ENCODE data around the gene SACM1L. TPM values are rescaled to one million over a fixed set of nuclear protein-coding genes. Genes with fewer than 3 reads are reported as not detected.
"Not testable (repeated sequence)": the region's sequence is repeated elsewhere in the genome, so short reads cannot be mapped to it uniquely, and the experiment has no call there.

SACM1L gene
- total RNA-seq, 2 experiments from 2014 or later = 44.9 to 51.0 TPM

- Mint-ChIP-seq H3K9me3 (no peaks in the 10 kb centered on the region), H3K27me3 (ENCODE audit: low read depth) (no peaks in the 10 kb centered on the region), H3K4me1 (ENCODE audit: low read depth) (peaks cover 11% of the 10 kb centered on the region), H3K4me3 (no peak overlapping the region), H3K27ac (no peak overlapping the region), H3K36me3 (ENCODE audit: low read depth) (peaks cover 55% of the 10 kb centered on the region)
- intact Hi-C loops (cut with micrococcal nuclease) = no loop called here
- CTCF ChIA-PET = interaction anchor here (0.8 to 1.4 kb wide), 4 partner anchors 36 to 348 kb away, joined by 3 to 8 read pairs (median 4); no protein-coding TSS in a partner anchor
- no peak for DNase-seq
Observed at GRCh38 chr3:45730409-45731154, 41.4 kb downstream of the SACM1L start.

DNA sequence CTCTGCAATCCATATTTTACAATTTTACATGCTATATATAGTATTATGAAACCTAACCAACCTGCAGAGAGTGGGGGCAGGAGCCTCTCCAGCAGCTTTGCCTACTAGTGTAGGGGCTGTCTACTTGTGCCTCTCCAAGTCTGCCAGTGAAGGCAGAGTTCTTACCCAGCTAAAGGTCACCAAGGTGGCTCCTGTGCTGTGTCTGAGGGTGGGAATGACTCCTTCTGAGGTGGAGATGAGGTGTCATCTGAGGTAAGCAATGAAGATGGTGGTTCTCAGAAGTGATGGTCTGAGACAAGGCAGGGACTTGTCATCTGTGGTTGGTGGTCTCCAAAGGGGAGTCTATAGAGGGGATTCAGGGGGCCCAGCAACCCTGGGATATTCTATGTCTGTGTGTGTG is 47.5 kb downstream of the SACM1L start:
- CTCF ChIA-PET = no interaction called here
- H3K27ac Mint-ChIP-seq = no peak overlapping the region
- no peaks in the 10 kb centered on the region for H3K27me3 Mint-ChIP-seq (ENCODE audit: low read depth)
- no peak for DNase-seq
- H3K4me3 Mint-ChIP-seq = no peak overlapping the region
- no peaks in the 10 kb centered on the region for H3K9me3 Mint-ChIP-seq
- intact Hi-C loops (cut with micrococcal nuclease) = no loop called here
- peaks cover 45% of the 10 kb centered on the region for H3K36me3 Mint-ChIP-seq (ENCODE audit: low read depth)
- peaks cover 12% of the 10 kb centered on the region for H3K4me1 Mint-ChIP-seq (ENCODE audit: low read depth)

GRCh38 chr3:45737234-45737633 is 48.0 kb downstream of the SACM1L start:
- intact Hi-C loops (cut with micrococcal nuclease) = no loop called here
- Mint-ChIP-seq H3K4me1 (ENCODE audit: low read depth) (peaks cover 12% of the 10 kb centered on the region), H3K4me3 (no peak overlapping the region), H3K36me3 (ENCODE audit: low read depth) (peaks cover 42% of the 10 kb centered on the region), H3K27me3 (ENCODE audit: low read depth) (no peaks in the 10 kb centered on the region), H3K9me3 (no peaks in the 10 kb centered on the region), H3K27ac (no peak overlapping the region)
- CTCF ChIA-PET = no interaction called here
- DNase-seq = no peak

- intact Hi-C loops (cut with micrococcal nuclease) = no loop called here
- peaks cover 27% of the 10 kb centered on the region for H3K36me3 Mint-ChIP-seq (ENCODE audit: low read depth)
- no peak overlapping the region for H3K27ac Mint-ChIP-seq
Observed at GRCh38 chr3:45739991-45740390, 50.8 kb downstream of the SACM1L start.

GRCh38 chr3:45741247-45741646 is 52.1 kb downstream of the SACM1L start:
- Mint-ChIP-seq H3K4me1 (ENCODE audit: low read depth) (peaks cover 12% of the 10 kb centered on the region), H3K4me3 (no peak overlapping the region), H3K27me3 (ENCODE audit: low read depth) (no peaks in the 10 kb centered on the region), H3K9me3 (no peaks in the 10 kb centered on the region), H3K36me3 (ENCODE audit: low read depth) (peaks cover 24% of the 10 kb centered on the region), H3K27ac (no peak overlapping the region)
- intact Hi-C loops (cut with micrococcal nuclease) = no loop called here
- DNase-seq = no peak
- CTCF ChIA-PET = no interaction called here

More at GRCh38 chr3:45739991-45740390, 50.8 kb downstream of the SACM1L start:
- CTCF ChIA-PET = interaction anchor here (0.7 kb wide), 1 partner anchor 80 kb away, joined by 3 read pairs; no protein-coding TSS in a partner anchor
- Mint-ChIP-seq H3K27me3 (ENCODE audit: low read depth) (no peaks in the 10 kb centered on the region), H3K4me3 (no peak overlapping the region), H3K4me1 (ENCODE audit: low read depth) (peaks cover 12% of the 10 kb centered on the region), H3K9me3 (no peaks in the 10 kb centered on the region)
- DNase-seq = no peak

DNA sequence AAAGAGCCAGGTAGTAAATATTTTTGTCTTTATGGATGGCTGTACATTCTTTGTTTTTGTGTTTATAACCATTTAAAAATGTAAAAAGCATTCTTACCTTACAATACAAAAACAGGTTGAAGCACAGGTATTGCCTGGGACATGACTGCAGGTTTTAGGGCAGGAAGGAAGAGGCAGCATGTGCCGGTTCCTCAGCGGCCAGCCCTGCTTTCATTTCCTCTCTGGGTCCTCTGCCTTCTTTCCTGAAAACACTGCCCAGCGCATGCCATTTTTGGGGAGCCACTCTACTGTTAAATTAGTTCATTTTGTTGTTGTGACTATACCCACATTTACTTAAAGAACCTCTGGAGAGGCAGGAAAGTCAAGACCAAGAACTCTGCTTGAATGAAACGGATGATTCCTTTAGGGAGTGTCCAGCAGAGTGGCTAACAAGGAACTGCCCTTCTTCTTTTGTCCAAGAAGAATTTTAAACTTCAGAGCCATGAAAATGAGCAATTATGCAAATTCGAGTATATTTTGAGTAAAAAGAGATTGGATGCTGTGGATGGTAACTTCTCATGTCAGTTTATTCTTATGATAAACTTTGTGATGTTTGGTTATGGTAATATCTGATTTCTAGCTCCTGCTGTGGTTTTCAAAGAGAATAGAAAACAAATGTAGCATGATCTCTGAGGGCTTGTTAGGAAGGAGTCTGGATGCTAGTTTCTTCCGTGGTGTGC is 52.7 kb downstream of the SACM1L start:
- peaks cover 12% of the 10 kb centered on the region for H3K4me1 Mint-ChIP-seq (ENCODE audit: low read depth)
- DNase-seq = no peak
- intact Hi-C loops (cut with micrococcal nuclease) = no loop called here
- CTCF ChIA-PET = no interaction called here
- H3K9me3 Mint-ChIP-seq = no peaks in the 10 kb centered on the region
- no peak overlapping the region for H3K27ac Mint-ChIP-seq
- H3K4me3 Mint-ChIP-seq = no peak overlapping the region
- no peaks in the 10 kb centered on the region for H3K27me3 Mint-ChIP-seq (ENCODE audit: low read depth)
- H3K36me3 Mint-ChIP-seq (ENCODE audit: low read depth) = peaks cover 22% of the 10 kb centered on the region

- Mint-ChIP-seq H3K9me3 (no peaks in the 10 kb centered on the region), H3K4me3 (no peak overlapping the region), H3K27ac (no peak overlapping the region), H3K27me3 (ENCODE audit: low read depth) (no peaks in the 10 kb centered on the region), H3K36me3 (ENCODE audit: low read depth) (peaks cover 22% of the 10 kb centered on the region), H3K4me1 (ENCODE audit: low read depth) (peaks cover 12% of the 10 kb centered on the region)
- intact Hi-C loops (cut with micrococcal nuclease) = no loop called here
- CTCF ChIA-PET = no interaction called here
- DNase-seq = no peak
Observed at GRCh38 chr3:45742461-45743089, 53.4 kb downstream of the SACM1L start.

GRCh38 chr3:45746165-45746776 is 57.1 kb downstream of the SACM1L start:
- Mint-ChIP-seq H3K4me1 (ENCODE audit: low read depth) (peaks cover 2% of the 10 kb centered on the region), H3K27me3 (ENCODE audit: low read depth) (no peaks in the 10 kb centered on the region), H3K36me3 (ENCODE audit: low read depth) (peaks cover 13% of the 10 kb centered on the region), H3K27ac (no peak overlapping the region), H3K4me3 (no peak overlapping the region), H3K9me3 (no peaks in the 10 kb centered on the region)
- CTCF ChIA-PET = no interaction called here
- intact Hi-C loops (cut with micrococcal nuclease) = no loop called here
- no peak for DNase-seq

GRCh38 chr3:45746777-45747622 is 57.8 kb downstream of the SACM1L start:
- DNase-seq = no peak
- H3K27ac Mint-ChIP-seq = no peak overlapping the region
- no peaks in the 10 kb centered on the region for H3K27me3 Mint-ChIP-seq (ENCODE audit: low read depth)
- intact Hi-C loops (cut with micrococcal nuclease) = no loop called here
- H3K9me3 Mint-ChIP-seq = no peaks in the 10 kb centered on the region
- no peaks in the 10 kb centered on the region for H3K4me1 Mint-ChIP-seq (ENCODE audit: low read depth)
- H3K4me3 Mint-ChIP-seq = no peak overlapping the region
- CTCF ChIA-PET = no interaction called here
- peaks cover 11% of the 10 kb centered on the region for H3K36me3 Mint-ChIP-seq (ENCODE audit: low read depth)

DNA sequence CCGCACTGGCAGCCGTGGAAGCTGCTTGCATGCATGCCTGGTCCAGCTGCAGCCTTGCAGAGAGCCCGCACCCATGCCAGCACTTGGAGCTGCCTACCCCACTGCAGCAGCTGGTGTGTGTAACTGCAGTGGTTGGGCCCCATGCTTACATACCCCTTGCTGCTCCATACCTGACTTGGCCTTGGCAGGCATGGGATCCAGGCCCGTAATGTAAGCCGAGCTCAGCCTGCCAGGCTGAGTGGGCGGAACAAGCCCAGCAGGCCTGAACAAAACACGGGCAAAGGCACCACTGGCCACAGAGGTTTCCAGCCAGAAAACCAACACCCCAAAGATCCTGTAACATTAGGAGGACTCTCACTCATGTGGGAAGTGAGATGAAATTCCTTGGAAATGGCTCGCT is 58.9 kb downstream of the SACM1L start:
- intact Hi-C loops (cut with micrococcal nuclease) = no loop called here
- Mint-ChIP-seq H3K4me3 (no peak overlapping the region), H3K27me3 (ENCODE audit: low read depth) (no peaks in the 10 kb centered on the region), H3K9me3 (no peaks in the 10 kb centered on the region), H3K27ac (no peak overlapping the region), H3K36me3 (ENCODE audit: low read depth) (peaks cover 11% of the 10 kb centered on the region), H3K4me1 (ENCODE audit: low read depth) (no peaks in the 10 kb centered on the region)
- CTCF ChIA-PET = no interaction called here
- DNase-seq = no peak

- H3K36me3 Mint-ChIP-seq (ENCODE audit: low read depth); H3K4me3 Mint-ChIP-seq; DNase-seq; H3K9me3 Mint-ChIP-seq; intact Hi-C loops (cut with micrococcal nuclease); H3K27me3 Mint-ChIP-seq (ENCODE audit: low read depth); H3K4me1 Mint-ChIP-seq (ENCODE audit: low read depth); H3K27ac Mint-ChIP-seq: not testable (repeated sequence)
- CTCF ChIA-PET = interaction anchor here (1.5 kb wide), 1 partner anchor 13 kb away, joined by 4 read pairs; no protein-coding TSS in a partner anchor
Observed at GRCh38 chr3:45749036-45749600, 59.9 kb downstream of the SACM1L start.
